ENCODE data around the gene STX11.

STX11 gene

DNA sequence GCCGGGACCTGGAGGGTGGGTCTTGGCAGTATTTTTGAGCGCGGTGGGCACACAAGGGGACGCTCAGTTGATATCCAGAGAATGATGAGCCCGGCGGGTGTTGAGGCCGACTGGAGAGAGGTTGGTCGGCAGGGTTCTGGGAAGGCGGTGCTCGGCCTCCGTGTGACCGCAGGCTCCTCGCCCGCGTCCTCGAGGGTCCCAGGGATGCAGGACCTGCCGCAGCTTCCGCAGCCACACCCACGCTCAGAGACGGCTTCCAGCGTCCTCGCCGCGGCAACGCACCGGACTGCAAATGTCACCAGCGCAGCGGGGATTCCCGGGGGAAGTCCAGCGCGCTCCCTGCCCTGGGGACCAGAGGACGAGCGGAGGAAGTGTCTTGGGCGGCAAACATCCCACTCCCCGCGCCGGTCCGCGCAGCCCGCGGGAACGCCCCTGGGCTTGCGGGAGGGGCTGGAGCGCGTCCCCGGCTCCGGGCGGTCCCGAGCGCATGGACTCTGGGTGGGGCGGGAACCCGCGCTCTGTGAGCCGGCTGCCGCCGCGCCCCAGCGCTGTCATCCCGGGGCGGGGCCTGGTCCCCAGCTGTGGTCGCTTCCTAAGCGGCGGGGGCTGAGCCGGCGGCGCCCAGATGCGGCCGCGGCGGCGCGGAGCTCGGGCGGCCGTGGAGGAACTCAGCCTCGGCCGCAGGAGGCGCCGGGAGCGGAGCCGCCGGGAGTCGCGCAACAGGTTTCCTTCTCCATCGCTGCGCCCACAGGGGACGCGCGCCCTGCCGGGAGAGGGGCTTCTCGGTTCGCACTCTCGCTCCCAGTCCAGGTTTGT is at the start of gene STX11:
TSS of gene STX11 (plus strand) at position 624 of the 816 bp plus-strand sequence. CDS start 36,111 bp downstream, outside the sequence.
- no peak for TF ChIP-seq GATA2 (IDR thresholded peaks at IDR 0.05; ENCODE audit: low read depth, low read length)
- TF ChIP-seq GATA3 (IDR thresholded peaks at IDR 0.05; ENCODE audit: low read depth, low read length) = no peak

DNA sequence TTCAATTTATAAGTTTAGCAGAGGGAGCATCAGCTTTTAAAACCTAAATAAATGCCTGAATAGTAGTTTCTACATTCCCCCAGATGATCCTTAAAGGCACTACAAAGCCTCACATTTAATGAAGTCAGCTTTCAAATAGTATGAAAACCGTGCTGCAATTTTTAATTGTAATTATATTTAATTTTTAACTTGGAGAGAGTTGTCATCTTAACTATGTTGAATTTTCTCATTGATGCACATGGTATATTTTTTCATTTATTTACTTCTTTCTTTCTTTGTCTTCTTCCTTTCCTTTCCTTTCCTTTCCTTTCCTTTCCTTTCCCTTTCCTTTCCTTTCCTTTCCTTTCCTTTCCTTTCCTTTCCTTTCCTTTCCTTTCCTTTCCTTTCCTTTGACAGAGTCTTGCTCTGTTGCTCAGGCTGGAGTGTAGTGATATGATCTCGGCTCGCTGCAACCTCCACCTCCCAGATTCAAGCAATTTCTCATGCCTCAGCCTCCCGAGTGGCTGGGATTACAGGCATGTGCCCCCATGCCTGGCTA is 47.2 kb upstream of the STX11 start:
- no peak for TF ChIP-seq GATA3 (IDR thresholded peaks at IDR 0.05; ENCODE audit: low read depth, low read length)
- no peak for TF ChIP-seq GATA2 (IDR thresholded peaks at IDR 0.05; ENCODE audit: low read depth, low read length)

DNA sequence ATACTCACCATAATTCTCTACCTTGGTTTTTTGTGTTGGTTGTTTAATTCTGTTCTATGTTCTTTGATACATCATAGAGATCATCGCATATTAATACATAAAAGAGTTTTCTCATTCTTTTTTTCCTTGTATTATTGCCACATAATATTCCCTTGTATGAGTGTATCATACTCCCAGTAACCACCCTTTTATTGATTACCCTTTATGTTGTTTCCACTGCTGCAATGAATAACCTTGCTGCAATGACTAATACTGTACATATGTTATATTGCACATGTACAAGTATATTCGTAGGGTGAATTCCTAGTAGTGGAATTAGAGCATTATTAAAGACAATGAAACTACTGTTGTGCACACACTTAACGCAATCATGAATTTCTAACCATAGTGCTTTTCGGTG is 45.8 kb upstream of the STX11 start:
- TF ChIP-seq GATA2 (IDR thresholded peaks at IDR 0.05; ENCODE audit: low read depth, low read length) = no peak

DNA sequence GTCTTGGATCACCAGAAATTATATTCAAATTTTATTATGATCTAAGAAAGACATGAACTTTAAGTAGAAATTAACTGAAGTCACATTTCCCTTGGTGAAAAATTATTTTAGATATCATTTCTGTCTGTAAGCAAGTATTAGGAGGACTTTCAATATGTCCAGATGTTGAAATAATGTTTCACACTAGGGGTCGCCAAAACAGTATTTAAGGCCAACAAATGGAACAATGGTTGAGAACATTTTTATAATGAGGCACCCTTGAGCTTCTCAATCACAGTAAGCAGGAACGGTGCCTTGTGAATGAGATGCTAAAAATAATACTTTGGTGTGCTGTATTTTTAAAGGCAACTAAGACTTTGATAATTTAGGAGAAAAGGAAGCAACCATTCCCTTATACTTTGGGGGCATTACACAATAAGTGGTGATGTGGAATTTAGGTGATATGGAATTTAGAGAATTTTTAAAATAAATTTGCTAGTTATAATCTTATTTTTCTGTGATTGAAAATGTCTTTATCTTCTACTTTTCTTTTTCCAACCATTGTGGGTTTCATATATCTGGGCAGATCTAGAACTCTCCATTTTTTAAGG is 45.3 kb upstream of the STX11 start:
- TF ChIP-seq GATA3 (IDR thresholded peaks at IDR 0.05; ENCODE audit: low read depth, low read length) (no peak), GATA2 (IDR thresholded peaks at IDR 0.05; ENCODE audit: low read depth, low read length) (no peak)

DNA sequence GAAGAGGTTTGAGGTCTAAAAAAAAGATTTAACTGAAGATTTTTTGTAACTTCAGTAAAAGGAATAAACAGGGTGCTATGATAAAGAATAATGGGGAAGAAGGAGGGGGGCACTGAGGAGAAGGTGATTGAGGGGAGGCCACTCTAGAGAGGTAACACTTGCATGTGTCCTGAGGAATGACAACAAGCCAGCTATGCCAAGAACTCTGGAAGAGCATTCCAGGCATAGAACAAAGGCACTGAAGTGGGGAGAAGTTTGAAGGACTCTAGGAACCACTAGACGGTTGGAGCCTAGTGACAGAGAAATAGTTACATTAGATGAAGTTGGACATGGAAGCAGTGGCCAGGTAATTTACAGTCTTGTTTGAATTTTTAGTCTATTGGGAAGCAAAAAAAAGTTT is 44.1 kb upstream of the STX11 start:
- TF ChIP-seq GATA2 (IDR thresholded peaks at IDR 0.05; ENCODE audit: low read depth, low read length) (no peak), GATA3 (IDR thresholded peaks at IDR 0.05; ENCODE audit: low read depth, low read length) (no peak)

DNA sequence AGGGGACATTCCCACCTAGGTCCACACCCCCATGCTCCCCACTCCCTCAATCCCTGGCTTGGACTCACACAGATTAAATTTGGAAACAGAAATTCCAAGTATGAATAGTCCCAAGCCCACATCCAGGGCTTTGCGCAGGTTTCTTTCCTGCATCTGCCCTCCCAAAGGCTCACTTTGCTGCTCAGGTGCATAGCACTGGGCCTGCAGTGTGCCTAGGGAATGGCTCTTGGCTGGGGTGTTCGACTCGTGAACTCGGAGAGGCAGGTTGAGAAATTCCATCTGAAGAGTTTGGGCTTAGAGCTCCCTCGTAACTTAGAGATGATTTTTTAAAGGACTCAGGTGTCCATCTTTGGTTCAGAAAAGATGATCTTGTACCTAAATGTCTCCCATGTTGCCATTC is 40.1 kb upstream of the STX11 start:
- TF ChIP-seq GATA2 (IDR thresholded peaks at IDR 0.05; ENCODE audit: low read depth, low read length) (no peak), GATA3 (IDR thresholded peaks at IDR 0.05; ENCODE audit: low read depth, low read length) (no peak)

DNA sequence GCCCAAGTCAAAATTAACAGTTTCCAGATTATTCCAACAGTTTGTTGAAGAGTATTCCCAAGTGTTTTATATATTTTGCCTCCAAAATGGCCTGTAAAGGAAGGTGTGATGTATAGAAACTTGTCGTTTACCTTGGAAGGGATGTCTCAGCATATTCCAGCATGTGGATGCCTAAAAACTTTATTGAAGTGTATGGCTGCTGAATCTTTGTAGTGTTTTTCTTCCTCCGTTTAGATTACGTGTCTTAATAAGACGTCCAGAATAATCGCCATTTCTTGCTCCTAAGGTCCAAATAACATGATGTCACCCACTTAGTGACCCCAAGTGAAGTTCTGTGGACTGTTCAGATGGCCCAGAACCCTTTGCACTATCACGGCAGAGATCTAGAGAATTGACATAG is 37.0 kb upstream of the STX11 start:
- TF ChIP-seq GATA2 (IDR thresholded peaks at IDR 0.05; ENCODE audit: low read depth, low read length) (no peak), GATA3 (IDR thresholded peaks at IDR 0.05; ENCODE audit: low read depth, low read length) (no peak)

DNA sequence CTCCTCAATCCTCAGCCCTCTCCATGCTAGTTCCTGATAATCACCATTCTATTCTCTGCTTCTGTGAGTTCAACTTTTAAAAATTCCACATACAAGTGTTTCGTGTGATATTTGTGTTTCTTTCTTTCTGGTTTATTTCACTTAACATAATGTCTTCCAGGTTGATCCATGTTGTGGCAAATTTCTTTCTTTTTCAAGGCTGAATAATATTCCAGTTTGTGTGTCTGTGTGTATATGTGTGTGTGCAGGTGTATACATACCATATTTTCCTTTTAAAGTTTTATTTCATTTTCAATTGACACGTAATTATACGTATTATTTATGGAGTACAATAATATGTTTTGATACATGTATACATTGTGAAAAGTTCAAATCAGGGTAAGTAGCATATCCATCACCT is 35.1 kb upstream of the STX11 start:
- no peak for TF ChIP-seq GATA2 (IDR thresholded peaks at IDR 0.05; ENCODE audit: low read depth, low read length)

DNA sequence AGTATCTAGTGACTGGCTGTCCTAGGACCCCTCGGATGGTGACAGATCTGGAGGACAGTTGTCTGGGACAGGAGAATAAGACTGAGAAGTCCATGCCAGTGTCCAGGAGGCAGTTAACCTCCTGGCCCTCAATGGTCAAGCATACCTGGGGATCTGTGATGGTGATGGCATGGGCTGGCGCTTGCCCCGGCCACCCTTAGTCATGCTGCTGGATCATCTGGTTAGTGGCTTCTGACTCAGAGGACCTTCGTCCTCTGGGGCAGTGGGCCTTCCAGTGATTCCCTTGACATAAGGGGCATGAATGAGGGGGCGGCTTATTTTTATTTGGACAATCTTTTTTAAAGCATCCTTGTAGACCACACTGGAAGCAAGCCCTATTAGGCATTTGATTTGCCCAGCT is 30.9 kb upstream of the STX11 start:
- TF ChIP-seq GATA2 (IDR thresholded peaks at IDR 0.05; ENCODE audit: low read depth, low read length) = no peak
- no peak for TF ChIP-seq GATA3 (IDR thresholded peaks at IDR 0.05; ENCODE audit: low read depth, low read length)

DNA sequence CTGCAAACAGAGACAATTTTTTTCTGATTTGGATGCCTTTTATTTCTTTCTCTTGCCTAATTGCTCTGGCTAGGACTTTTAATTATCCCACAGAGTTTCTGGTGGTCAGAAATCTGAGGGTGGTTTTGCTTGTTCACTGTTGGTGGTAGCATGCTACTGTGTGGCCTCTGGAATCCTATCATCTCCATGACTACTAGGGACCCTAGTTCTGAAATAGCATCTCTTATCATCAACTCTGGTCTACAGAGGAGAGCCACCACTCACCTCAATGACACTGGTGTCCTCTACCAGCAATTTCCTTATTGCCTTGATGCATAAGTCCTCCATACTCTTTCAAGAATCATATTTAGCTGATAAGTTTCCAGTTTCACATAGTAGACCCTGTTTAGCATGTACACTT is 27.5 kb upstream of the STX11 start:
- TF ChIP-seq GATA3 (IDR thresholded peaks at IDR 0.05; ENCODE audit: low read depth, low read length) = no peak
- TF ChIP-seq GATA2 (IDR thresholded peaks at IDR 0.05; ENCODE audit: low read depth, low read length) = no peak

DNA sequence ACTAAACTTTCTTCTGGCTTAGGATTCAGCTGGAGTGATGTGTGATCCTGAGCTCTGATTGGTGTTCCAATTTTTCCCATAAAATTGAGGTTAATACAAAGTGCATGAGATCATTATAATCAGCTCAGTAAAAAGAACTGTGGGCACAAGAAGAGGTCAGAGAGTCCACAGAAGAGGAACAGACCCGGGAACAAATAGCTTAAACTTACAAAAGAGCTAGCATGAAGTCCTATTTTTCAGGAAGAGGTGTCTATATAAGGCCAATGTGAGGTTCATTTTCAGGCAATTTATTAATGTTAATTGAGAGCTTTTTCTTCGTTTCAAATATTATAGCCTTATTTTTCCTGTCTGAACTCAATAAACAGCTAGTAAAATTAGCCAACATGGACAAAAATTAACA is 26.9 kb upstream of the STX11 start:
- no peak for TF ChIP-seq GATA3 (IDR thresholded peaks at IDR 0.05; ENCODE audit: low read depth, low read length)
- TF ChIP-seq GATA2 (IDR thresholded peaks at IDR 0.05; ENCODE audit: low read depth, low read length) = no peak

DNA sequence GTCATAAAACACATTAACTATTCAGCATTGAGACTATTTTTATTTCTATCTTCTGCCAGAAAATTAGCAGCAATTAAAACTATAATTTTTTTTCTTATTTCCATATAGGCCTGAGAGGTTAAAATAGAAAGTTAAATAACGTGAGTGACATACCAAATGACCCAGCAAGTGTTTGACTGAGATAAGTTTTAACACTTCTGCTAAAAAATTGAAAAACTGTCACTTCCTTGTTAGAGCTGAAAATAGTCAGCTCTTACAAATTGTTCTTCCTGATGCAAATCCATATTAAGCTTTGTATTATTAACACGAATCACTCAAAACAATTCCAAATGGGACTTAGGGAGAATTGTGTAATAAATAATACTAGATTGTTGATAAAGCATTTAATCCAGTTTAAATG is 26.5 kb upstream of the STX11 start:
- no peak for TF ChIP-seq GATA3 (IDR thresholded peaks at IDR 0.05; ENCODE audit: low read depth, low read length)
- no peak for TF ChIP-seq GATA2 (IDR thresholded peaks at IDR 0.05; ENCODE audit: low read depth, low read length)

DNA sequence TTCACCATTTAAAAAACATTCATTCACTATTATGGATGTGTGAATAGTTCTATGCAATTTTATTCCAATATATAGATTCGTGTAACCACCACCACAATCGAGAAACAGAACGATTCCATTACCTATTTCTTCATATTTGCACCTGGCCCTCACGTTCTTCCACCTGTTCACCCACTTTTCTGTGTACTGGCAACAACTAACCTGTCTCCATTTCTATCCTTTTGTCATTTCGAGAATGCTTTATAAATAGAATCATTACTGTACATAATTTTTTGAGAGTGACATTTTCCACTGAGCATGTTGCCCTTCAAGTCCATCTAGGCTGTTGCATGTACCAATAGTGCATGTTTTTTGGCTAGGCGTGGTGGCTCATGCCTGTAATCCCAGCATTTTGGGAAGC is 23.2 kb upstream of the STX11 start:
- TF ChIP-seq GATA2 (IDR thresholded peaks at IDR 0.05; ENCODE audit: low read depth, low read length) (no peak), GATA3 (IDR thresholded peaks at IDR 0.05; ENCODE audit: low read depth, low read length) (no peak)

DNA sequence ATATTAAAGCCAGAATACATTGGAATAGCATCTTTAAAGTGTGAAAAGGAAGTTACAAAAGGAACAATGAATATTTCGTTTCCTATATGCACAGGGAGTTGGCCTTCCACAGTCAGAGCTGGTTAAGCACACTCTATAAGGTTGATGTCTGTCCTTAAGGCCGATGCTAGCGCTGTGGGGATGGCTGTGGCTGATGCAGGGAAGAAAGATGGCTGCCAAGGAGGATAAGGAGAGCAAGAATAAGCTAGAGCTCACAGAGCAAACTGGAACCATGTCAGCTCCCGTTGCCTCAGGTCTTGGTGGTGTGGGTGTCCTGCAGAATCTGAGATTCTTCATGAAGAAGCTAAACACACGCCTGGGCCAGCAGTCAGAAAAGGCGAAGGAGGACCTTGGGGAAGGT is 20.8 kb upstream of the STX11 start:
- TF ChIP-seq GATA3 (IDR thresholded peaks at IDR 0.05; ENCODE audit: low read depth, low read length) = no peak

DNA sequence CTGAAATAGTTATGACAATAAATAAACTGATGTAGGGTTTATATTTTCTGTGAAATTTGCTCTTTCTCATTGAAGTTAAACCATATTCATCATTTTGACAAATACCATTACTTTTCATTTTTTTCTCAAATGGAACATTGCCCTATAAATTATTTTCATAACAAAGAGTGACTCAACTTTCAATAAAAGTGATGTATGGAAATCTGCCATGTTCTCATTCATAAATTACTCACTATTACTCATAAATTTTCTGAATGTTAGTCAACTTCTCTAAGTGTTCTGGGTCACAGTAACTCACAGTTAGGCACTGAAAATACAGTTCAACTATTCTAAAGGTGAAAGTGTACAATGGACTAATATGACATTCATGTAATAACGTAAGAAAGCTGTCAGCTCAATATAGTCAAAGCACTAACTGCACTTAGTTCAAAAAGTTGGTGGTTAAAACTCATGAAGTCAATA is 19.0 kb upstream of the STX11 start:
- TF ChIP-seq GATA3 (IDR thresholded peaks at IDR 0.05; ENCODE audit: low read depth, low read length) (no peak), GATA2 (IDR thresholded peaks at IDR 0.05; ENCODE audit: low read depth, low read length) (no peak)
